Prostate gland (tissue), 2 donors: ENCODE data around the gene SGPP1.

Source experiments
- POLR2A ChIP-seq: fragments of 450-650 bp; IDR thresholded peaks from one replicate; pipeline ENCODE4 v1.6.1; 2016; ENCODE audit warnings: antibody characterized with exemption, mild to moderate bottlenecking
- TF ChIP-seq, protein P1 (sequence below), 4 experiments: fragments of 200-600 bp in 2 of 4; fragments of 450-650 bp in 2 of 4; sonication (generic) in 2 of 4; IDR thresholded peaks; 1 replicate in 3 of 4; 2 replicates in 1 of 4; pipeline ENCODE4 v1.5.1; 2016 to 2019; ENCODE audit warnings: antibody characterized with exemption in 4 of 4, mild to moderate bottlenecking in 2 of 4, moderate library complexity in 2 of 4

DNA sequence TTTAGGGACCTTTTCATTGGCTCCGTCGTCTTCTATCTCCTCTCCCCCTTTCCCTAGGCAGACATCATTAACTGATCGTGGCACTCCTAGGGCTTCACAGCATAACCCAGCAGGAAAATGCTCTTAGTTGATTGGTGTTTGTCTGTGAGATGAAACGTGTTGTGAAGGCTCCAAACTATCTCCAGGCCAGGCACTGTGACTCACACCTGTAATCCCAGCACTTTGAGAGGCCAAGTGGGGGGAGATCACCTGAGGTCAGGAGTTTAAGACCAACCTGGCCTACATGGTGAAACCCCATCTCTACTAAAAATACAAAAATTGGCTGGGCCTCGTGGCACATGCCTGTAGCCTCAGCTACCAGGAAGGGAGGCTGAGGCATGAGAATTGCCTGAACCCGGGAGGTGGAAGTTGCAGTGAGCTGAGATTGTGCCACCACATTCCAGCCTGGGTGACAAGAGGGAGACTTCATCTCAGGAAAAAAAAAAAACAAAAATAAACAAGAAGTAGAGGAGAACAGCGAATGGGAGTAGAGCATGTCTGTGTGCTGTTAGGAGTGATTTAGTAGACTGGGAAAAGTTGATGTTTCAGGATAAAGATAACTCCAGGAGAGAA, 53.9 kb downstream of the SGPP1 start:
- TF ChIP-seq, protein P1, sequence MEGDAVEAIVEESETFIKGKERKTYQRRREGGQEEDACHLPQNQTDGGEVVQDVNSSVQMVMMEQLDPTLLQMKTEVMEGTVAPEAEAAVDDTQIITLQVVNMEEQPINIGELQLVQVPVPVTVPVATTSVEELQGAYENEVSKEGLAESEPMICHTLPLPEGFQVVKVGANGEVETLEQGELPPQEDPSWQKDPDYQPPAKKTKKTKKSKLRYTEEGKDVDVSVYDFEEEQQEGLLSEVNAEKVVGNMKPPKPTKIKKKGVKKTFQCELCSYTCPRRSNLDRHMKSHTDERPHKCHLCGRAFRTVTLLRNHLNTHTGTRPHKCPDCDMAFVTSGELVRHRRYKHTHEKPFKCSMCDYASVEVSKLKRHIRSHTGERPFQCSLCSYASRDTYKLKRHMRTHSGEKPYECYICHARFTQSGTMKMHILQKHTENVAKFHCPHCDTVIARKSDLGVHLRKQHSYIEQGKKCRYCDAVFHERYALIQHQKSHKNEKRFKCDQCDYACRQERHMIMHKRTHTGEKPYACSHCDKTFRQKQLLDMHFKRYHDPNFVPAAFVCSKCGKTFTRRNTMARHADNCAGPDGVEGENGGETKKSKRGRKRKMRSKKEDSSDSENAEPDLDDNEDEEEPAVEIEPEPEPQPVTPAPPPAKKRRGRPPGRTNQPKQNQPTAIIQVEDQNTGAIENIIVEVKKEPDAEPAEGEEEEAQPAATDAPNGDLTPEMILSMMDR (IDR thresholded peaks at IDR 0.05) = no peak
- TF ChIP-seq POLR2A = no peak
